Esophagus muscularis mucosa (tissue), 4 donors: ENCODE data around the gene SCYL3. TPM values are rescaled to one million over a fixed set of nuclear protein-coding genes. Genes with fewer than 3 reads are reported as not detected.

ENCODE experiments used
- DNase-seq: peaks from one replicate; pipeline ENCODE4 v3.0.0-alpha.2; 2017; ENCODE audit errors: extremely low spot score
- H3K27ac ChIP-seq, 4 donors: fragments of 200-600 bp; sonication (generic); replicated peaks in 1 of 4; 1 replicate in 3 of 4; 2 replicates in 1 of 4; pipeline ENCODE4 v1.5.1; 2016 to 2019; ENCODE audit warnings: mild to moderate bottlenecking in 1 of 4
- H3K27me3 ChIP-seq, 4 donors: fragments of 200-600 bp; sonication (generic); one replicate each; pipeline versions ENCODE4 v1.5.1 to v1.6.0; 2016 to 2019
- H3K36me3 ChIP-seq, 4 donors: fragments of 200-600 bp; sonication (generic); one replicate each; pipeline ENCODE4 v1.5.1; 2016 to 2019
- H3K4me1 ChIP-seq, 4 donors: fragments of 200-600 bp; sonication (generic); one replicate each; pipeline ENCODE4 v1.5.1; 2016 to 2019
- H3K4me3 ChIP-seq, 4 donors: fragments of 200-600 bp; sonication (generic); 1 replicate in 2 of 4; 2 replicates in 2 of 4; pipeline ENCODE4 v1.5.1; 2016 to 2019; ENCODE audit warnings: mild to moderate bottlenecking in 4 of 4, moderate library complexity in 1 of 4
- H3K9me3 ChIP-seq, 4 donors: fragments of 200-600 bp; sonication (generic); 1 replicate in 3 of 4; 2 replicates in 1 of 4; pipeline ENCODE4 v1.5.1; 2016 to 2019
- EP300 ChIP-seq: sonication (generic); formaldehyde crosslinking; IDR thresholded peaks from one replicate; pipeline ENCODE4 v1.6.1; 2017; ENCODE audit warnings: antibody characterized with exemption
- POLR2A ChIP-seq: fragments of 450-650 bp; IDR thresholded peaks from one replicate; pipeline ENCODE4 v1.6.1; 2017; ENCODE audit warnings: antibody characterized with exemption, moderate library complexity, mild to moderate bottlenecking, low read depth
- POLR2AphosphoS5 ChIP-seq, 2 donors: sonication (generic); formaldehyde crosslinking; IDR thresholded peaks; one replicate each; pipeline ENCODE4 v1.6.1; 2017; ENCODE audit warnings: antibody characterized with exemption in 2 of 2
- WGBS: methylation state at CpG from one replicate; pipeline ENCODE4 v1.1.5; 2018; 5-methylcytosine and 5-hydroxymethylcytosine counted together
- intact Hi-C: fragments of 100-400 bp; cut with DNase I; formaldehyde crosslinking; loops from one replicate; pipeline ENCODE4 v1.15.1; 2023
- total RNA-seq, 4 donors: library from RNA; depleted of rRNA; stranded (reverse); fragments of >200 nt; gene quantifications; one replicate each; pipeline versions ENCODE4 v1.1.0 to v1.2.1, GENCODE V29; 2016
- TF ChIP-seq, protein P1 (sequence below), 3 experiments: fragments of 200-600 bp in 2 of 3; fragments of 450-650 bp in 1 of 3; sonication (generic) in 2 of 3; IDR thresholded peaks; one replicate each; pipeline ENCODE4 v1.5.1; 2017 to 2019; ENCODE audit warnings: antibody characterized with exemption in 3 of 3, mild to moderate bottlenecking in 2 of 3, moderate library complexity in 1 of 3

The SCYL3 gene
- total RNA-seq, 4 donors from 2014 or later, result 10.2 to 11.8 (median 10.3) TPM

DNA sequence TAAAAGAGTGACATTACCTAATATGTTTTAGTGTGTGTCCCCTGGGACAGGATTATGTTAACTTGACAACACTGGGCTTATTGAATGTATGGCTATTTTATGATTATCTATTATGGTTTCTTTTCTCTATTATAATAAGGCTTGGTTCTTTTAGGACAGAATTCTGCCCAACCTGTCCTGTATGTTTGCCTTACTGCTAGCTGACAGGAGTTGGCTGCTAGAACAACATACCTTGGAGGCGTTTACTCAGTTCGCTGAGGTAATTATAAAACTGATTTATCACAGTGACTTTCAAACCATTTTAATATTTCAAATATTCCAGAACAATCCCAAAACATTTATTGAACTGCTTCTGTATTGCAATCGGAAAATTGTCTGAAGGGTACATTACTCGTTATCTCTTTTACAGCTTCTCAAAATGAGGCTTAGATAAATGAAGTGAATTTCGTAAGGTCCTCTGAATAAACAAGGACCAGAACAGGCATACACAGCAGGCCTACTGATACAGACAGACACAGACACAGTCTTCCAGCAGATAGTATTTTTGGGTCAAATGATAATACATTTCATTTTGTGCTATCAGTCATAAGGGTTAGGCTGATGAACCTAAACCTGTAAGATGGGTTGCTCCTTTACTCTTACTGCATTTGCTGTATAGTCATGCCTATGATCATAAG, 44.2 kb downstream of the SCYL3 start:
- no peak overlapping the region for H3K27ac ChIP-seq
- no peaks in the 10 kb centered on the region for H3K4me1 ChIP-seq
- no peaks in the 10 kb centered on the region for H3K9me3 ChIP-seq
- intact Hi-C loops, result no loop called here
- 83% methylated on average over 5 of the region's 5 CpGs for whole genome bisulfite sequencing
- no peak for TF ChIP-seq EP300
- no peak for TF ChIP-seq POLR2AphosphoS5 (IDR thresholded peaks at IDR 0.05)
- TF ChIP-seq POLR2A, result no peak
- TF ChIP-seq, protein P1, sequence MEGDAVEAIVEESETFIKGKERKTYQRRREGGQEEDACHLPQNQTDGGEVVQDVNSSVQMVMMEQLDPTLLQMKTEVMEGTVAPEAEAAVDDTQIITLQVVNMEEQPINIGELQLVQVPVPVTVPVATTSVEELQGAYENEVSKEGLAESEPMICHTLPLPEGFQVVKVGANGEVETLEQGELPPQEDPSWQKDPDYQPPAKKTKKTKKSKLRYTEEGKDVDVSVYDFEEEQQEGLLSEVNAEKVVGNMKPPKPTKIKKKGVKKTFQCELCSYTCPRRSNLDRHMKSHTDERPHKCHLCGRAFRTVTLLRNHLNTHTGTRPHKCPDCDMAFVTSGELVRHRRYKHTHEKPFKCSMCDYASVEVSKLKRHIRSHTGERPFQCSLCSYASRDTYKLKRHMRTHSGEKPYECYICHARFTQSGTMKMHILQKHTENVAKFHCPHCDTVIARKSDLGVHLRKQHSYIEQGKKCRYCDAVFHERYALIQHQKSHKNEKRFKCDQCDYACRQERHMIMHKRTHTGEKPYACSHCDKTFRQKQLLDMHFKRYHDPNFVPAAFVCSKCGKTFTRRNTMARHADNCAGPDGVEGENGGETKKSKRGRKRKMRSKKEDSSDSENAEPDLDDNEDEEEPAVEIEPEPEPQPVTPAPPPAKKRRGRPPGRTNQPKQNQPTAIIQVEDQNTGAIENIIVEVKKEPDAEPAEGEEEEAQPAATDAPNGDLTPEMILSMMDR (IDR thresholded peaks at IDR 0.05), result no peak
- peaks cover 25 to 88% (median 57%) of the 10 kb centered on the region in 4 donors for H3K36me3 ChIP-seq
- H3K4me3 ChIP-seq, result no peak overlapping the region
- no peaks in the 10 kb centered on the region for H3K27me3 ChIP-seq
- DNase-seq, result no peak

DNA sequence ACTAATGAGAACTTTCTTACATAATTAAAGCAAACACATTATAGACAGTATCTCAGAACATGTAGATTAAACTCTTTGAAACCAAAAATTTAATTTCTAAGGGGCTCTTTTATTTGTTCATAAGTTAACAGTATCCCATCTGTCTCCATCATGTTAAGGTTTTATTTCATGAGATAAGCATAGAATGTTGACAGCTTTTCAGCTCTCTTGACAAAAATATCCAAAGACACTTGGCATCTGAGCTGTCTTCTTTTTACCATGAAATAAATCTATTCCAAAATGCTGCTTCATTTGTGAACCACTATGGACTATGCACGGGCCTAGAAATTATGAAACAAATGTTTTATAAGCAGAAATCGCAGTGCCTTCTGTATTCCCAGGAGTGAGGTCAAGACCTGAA, 45.2 kb downstream of the SCYL3 start:
- H3K4me3 ChIP-seq, result no peak overlapping the region
- H3K36me3 ChIP-seq, result peaks cover 21 to 88% (median 47%) of the 10 kb centered on the region in 4 donors
- H3K9me3 ChIP-seq, result no peaks in the 10 kb centered on the region
- no peaks in the 10 kb centered on the region for H3K27me3 ChIP-seq
- TF ChIP-seq, protein P1 (IDR thresholded peaks at IDR 0.05), result no peak
- no peak for TF ChIP-seq POLR2AphosphoS5 (IDR thresholded peaks at IDR 0.05)
- TF ChIP-seq POLR2A, result no peak
- TF ChIP-seq EP300, result no peak
- WGBS, result 84% methylated on average over 2 of the region's 2 CpGs
- H3K4me1 ChIP-seq, result no peaks in the 10 kb centered on the region
- intact Hi-C loops, result no loop called here
- DNase-seq, result no peak
- H3K27ac ChIP-seq, result no peak overlapping the region

- Histone ChIP-seq H3K9me3 (no peaks in the 10 kb centered on the region), H3K4me1 (no peaks in the 10 kb centered on the region), H3K27me3 (no peaks in the 10 kb centered on the region), H3K4me3 (no peak overlapping the region), H3K36me3 (peaks cover 6 to 64% (median 33%) of the 10 kb centered on the region in 4 donors), H3K27ac (no peak overlapping the region)
- no peak for DNase-seq
- WGBS, result 92% methylated on average over 1 of the region's 1 CpG
- intact Hi-C loops, result no loop called here
- TF ChIP-seq, protein P1 (IDR thresholded peaks at IDR 0.05), result no peak
- TF ChIP-seq POLR2A, result no peak
- no peak for TF ChIP-seq EP300
- no peak for TF ChIP-seq POLR2AphosphoS5 (IDR thresholded peaks at IDR 0.05)
Measured at GRCh38 chr1:169844941-169845608, 48.6 kb downstream of the SCYL3 start.

GRCh38 chr1:169838942-169839341, 54.8 kb downstream of the SCYL3 start:
- DNase-seq, result no peak
- Histone ChIP-seq H3K4me1 (no peaks in the 10 kb centered on the region), H3K9me3 (no peaks in the 10 kb centered on the region), H3K4me3 (no peak overlapping the region), H3K27me3 (no peaks in the 10 kb centered on the region), H3K27ac (no peak overlapping the region), H3K36me3 (peaks cover 3 to 41% (median 16%) of the 10 kb centered on the region in 4 donors)
- intact Hi-C loops, result no loop called here
- no peak for TF ChIP-seq POLR2AphosphoS5 (IDR thresholded peaks at IDR 0.05)
- no peak for TF ChIP-seq POLR2A
- no peak for TF ChIP-seq EP300
- TF ChIP-seq, protein P1 (IDR thresholded peaks at IDR 0.05), result no peak
- WGBS, result 72% methylated on average over 4 of the region's 4 CpGs
